H1 (cell line): ENCODE results near the gene GPRC5D. TPM values are rescaled to one million over a fixed set of nuclear protein-coding genes. Genes with fewer than 3 reads are reported as not detected.
A peak's percentile ranks its signal among the peaks of the same experiment; 100 is the strongest.

Experiments
- CTCF ChIA-PET: fragments of 300-600 bp; sonication (Branson Sonifier 250); formaldehyde crosslinking; loops from one replicate; lab custom pipeline; 2021; ENCODE audit not compliant: partially characterized antibody; lab: Charles Lee
- POLR2A ChIA-PET: fragments of 300-600 bp; sonication (Branson Sonifier 250); formaldehyde crosslinking; loops from one replicate; lab custom pipeline; 2021; ENCODE audit warnings: inconsistent platforms; ENCODE audit not compliant: partially characterized antibody; lab: Charles Lee
- DNase-seq, 2 experiments: peaks; one replicate each; pipeline versions ENCODE4 v3.0.0 to v3.0.0-alpha.2; 2010 to 2022; ENCODE audit warnings: low spot score in 2 of 2, low read depth in 1 of 2, mixed read lengths in 1 of 2
- FAIRE-seq: peaks from 2 replicates; lab custom pipeline; 2011; peaks lifted over from hg19 to GRCh38; lab: Jason Lieb, UNC
- H2AFZ ChIP-seq: 2 replicates; pipeline ENCODE4 v1.8.1; 2012; ENCODE audit warnings: low read length, inconsistent platforms
- H2AK5ac ChIP-seq: 2 replicates; pipeline ENCODE4 v1.6.1; 2013; ENCODE audit warnings: low read depth, low read length
- H2BK120ac ChIP-seq: replicated peaks from 2 replicates; pipeline ENCODE3; 2013; ENCODE audit warnings: low read depth, low read length, inconsistent platforms
- H2BK12ac ChIP-seq: 2 replicates; pipeline ENCODE4 v1.6.1; 2013; ENCODE audit warnings: low read depth, low read length
- H2BK15ac ChIP-seq: 2 replicates; pipeline ENCODE4 v1.6.1; 2013; ENCODE audit warnings: low read length
- H2BK20ac ChIP-seq: 2 replicates; pipeline ENCODE4 v1.6.1; 2013; ENCODE audit warnings: low read length
- H2BK5ac ChIP-seq: 2 replicates; pipeline ENCODE4 v1.6.1; 2013; ENCODE audit warnings: low read depth, low read length
- H3K14ac ChIP-seq: 2 replicates; pipeline ENCODE4 v1.6.1; 2013; ENCODE audit warnings: inconsistent platforms; ENCODE audit not compliant: insufficient read length
- H3K18ac ChIP-seq: 2 replicates; pipeline ENCODE4 v1.6.1; 2013; ENCODE audit warnings: low read length; ENCODE audit errors: extremely low read depth
- H3K23ac ChIP-seq: 2 replicates; pipeline ENCODE4 v1.6.1; 2013; ENCODE audit warnings: inconsistent platforms; ENCODE audit not compliant: insufficient read length
- H3K23me2 ChIP-seq: 2 replicates; pipeline ENCODE4 v1.6.1; 2013; ENCODE audit warnings: low read depth, low read length
- H3K27ac ChIP-seq: 2 replicates; pipeline ENCODE4 v1.6.1; 2011; ENCODE audit warnings: low read depth, low read length, inconsistent platforms
- H3K27me3 ChIP-seq, 4 experiments: replicated peaks in 1 of 4; 1 replicate in 1 of 4; 2 replicates in 3 of 4; pipeline versions ENCODE4 v1.6.1 to v1.8.1; 2011 to 2013; ENCODE audit warnings: low read length in 3 of 4, mild to moderate bottlenecking in 3 of 4, inconsistent platforms in 2 of 4, mixed read lengths in 2 of 4, moderate library complexity in 1 of 4; ENCODE audit not compliant: control insufficient read depth in 3 of 4, insufficient read depth in 3 of 4; ENCODE audit errors: extremely low read depth in 1 of 4
- H3K36me3 ChIP-seq, 4 experiments: 2 replicates each; pipeline versions ENCODE4 v1.6.1 to v1.8.1; 2011 to 2013; ENCODE audit warnings: mild to moderate bottlenecking in 4 of 4, low read length in 3 of 4, moderate library complexity in 2 of 4, control low read depth in 1 of 4, inconsistent platforms in 1 of 4; ENCODE audit not compliant: insufficient read depth in 4 of 4, control insufficient read depth in 2 of 4
- H3K4ac ChIP-seq: replicated peaks from 2 replicates; pipeline ENCODE3; 2013; ENCODE audit warnings: low read length, low read depth, mixed read lengths, inconsistent platforms; ENCODE audit not compliant: insufficient read length
- H3K4me1 ChIP-seq, 4 experiments: replicated peaks in 1 of 4; 1 replicate in 1 of 4; 2 replicates in 3 of 4; pipeline versions ENCODE4 v1.6.1 to v1.8.1; 2011 to 2013; ENCODE audit warnings: low read length in 3 of 4, inconsistent platforms in 2 of 4, mixed read lengths in 1 of 4; ENCODE audit not compliant: insufficient read depth in 4 of 4, control insufficient read depth in 3 of 4
- H3K4me2 ChIP-seq, 2 experiments: 2 replicates each; pipeline versions ENCODE4 v1.6.1 to v1.8.1; 2011 to 2013; ENCODE audit warnings: low read depth in 2 of 2, low read length in 2 of 2, control low read depth in 1 of 2, inconsistent platforms in 1 of 2, mild to moderate bottlenecking in 1 of 2; ENCODE audit not compliant: insufficient read depth in 1 of 2
- H3K4me3 ChIP-seq, 4 experiments: fragments of 200-600, 300-600 bp in 1 of 4; sonication (generic), shearing (Covaris generic), sonication (Bioruptor Twin) in 1 of 4; 2 replicates each; pipeline versions ENCODE4 v1.5.1 to v1.8.1; 2011 to 2016; ENCODE audit warnings: low read length in 4 of 4, low read depth in 3 of 4, control low read depth in 2 of 4, inconsistent platforms in 2 of 4, mild to moderate bottlenecking in 2 of 4, mixed read lengths in 1 of 4, moderate library complexity in 1 of 4; ENCODE audit not compliant: insufficient read depth in 2 of 4; ENCODE audit errors: extremely low read depth in 1 of 4
- H3K56ac ChIP-seq: replicated peaks from 2 replicates; pipeline ENCODE3; 2013; ENCODE audit warnings: low read depth, mild to moderate bottlenecking, mixed read lengths, low read length, inconsistent platforms; ENCODE audit not compliant: insufficient read length
- H3K79me1 ChIP-seq: 2 replicates; pipeline ENCODE4 v1.6.1; 2013; ENCODE audit warnings: low read depth, low read length, control low read depth
- H3K79me2 ChIP-seq, 2 experiments: 2 replicates each; pipeline versions ENCODE4 v1.6.1 to v1.8.1; 2012 to 2013; ENCODE audit warnings: low read length in 2 of 2, mild to moderate bottlenecking in 2 of 2, inconsistent platforms in 1 of 2; ENCODE audit not compliant: insufficient read depth in 2 of 2, control insufficient read depth in 1 of 2
- H3K9ac ChIP-seq, 4 experiments: replicated peaks in 1 of 4; 1 replicate in 1 of 4; 2 replicates in 3 of 4; pipeline versions ENCODE4 v1.6.1 to v1.8.1; 2011 to 2013; ENCODE audit warnings: low read depth in 3 of 4, low read length in 3 of 4, control low read depth in 2 of 4, mild to moderate bottlenecking in 2 of 4, moderate library complexity in 2 of 4, inconsistent platforms in 1 of 4; ENCODE audit errors: extremely low read depth in 1 of 4
- H3K9me3 ChIP-seq, 2 experiments: 2 replicates each; pipeline versions ENCODE4 v1.6.1 to v1.8.1; 2012 to 2013; ENCODE audit warnings: mild to moderate bottlenecking in 2 of 2, moderate library complexity in 2 of 2, control low read depth in 1 of 2, inconsistent platforms in 1 of 2, low read depth in 1 of 2, low read length in 1 of 2, mixed read lengths in 1 of 2; ENCODE audit not compliant: insufficient read depth in 2 of 2
- H4K20me1 ChIP-seq, 2 experiments: replicated peaks in 1 of 2; 2 replicates each; pipeline versions ENCODE3 to v1.8.1; 2011 to 2013; ENCODE audit warnings: inconsistent platforms in 2 of 2, low read length in 2 of 2, mild to moderate bottlenecking in 1 of 2; ENCODE audit not compliant: insufficient read depth in 2 of 2, control insufficient read depth in 1 of 2
- H4K5ac ChIP-seq: 2 replicates; pipeline ENCODE4 v1.6.1; 2013; ENCODE audit warnings: low read length, low read depth, mixed read lengths, inconsistent platforms; ENCODE audit not compliant: insufficient read length
- H4K8ac ChIP-seq: 2 replicates; pipeline ENCODE4 v1.8.0; 2013; ENCODE audit warnings: mild to moderate bottlenecking, moderate library complexity, low read length, inconsistent platforms; ENCODE audit not compliant: insufficient read depth; ENCODE audit errors: extremely low read depth
- H4K91ac ChIP-seq: replicated peaks from 2 replicates; pipeline ENCODE3; 2013; ENCODE audit warnings: low read length, mixed read lengths, inconsistent platforms; ENCODE audit not compliant: insufficient read length
- BACH1 ChIP-seq: IDR thresholded peaks from 2 replicates; pipeline ENCODE4 v1.6.1; 2012; ENCODE audit warnings: low read length, improper control_type of control experiment
- TEAD4 ChIP-seq: IDR thresholded peaks from 2 replicates; pipeline ENCODE4 v1.6.1; 2012; ENCODE audit warnings: low read depth, low read length, inconsistent platforms, mixed read lengths
- WGBS, 2 experiments: shearing (Covaris generic) in 1 of 2; methylation state at CpG; one replicate each; pipeline versions ENCODE4 v1.1.6 to v1.1.7; 2013 to 2015; ENCODE audit warnings: low lambda C conversion rate in 2 of 2, mixed read lengths in 2 of 2, inconsistent platforms in 1 of 2, low coverage in 1 of 2, missing lambda C conversion rate in 1 of 2; ENCODE audit not compliant: insufficient replicate concordance in 2 of 2, insufficient coverage in 1 of 2, insufficient read length in 1 of 2; ENCODE audit errors: extremely low coverage in 1 of 2, missing lambda C conversion rate in 1 of 2; 5-methylcytosine and 5-hydroxymethylcytosine counted together
- polyA plus RNA-seq, 7 experiments: library from polyadenylated mRNA; depleted of rRNA in 3 of 7; stranded (reverse) in 5 of 7; unstranded in 2 of 7; fragments of >200 nt in 5 of 7; fragments of 200-250 nt in 2 of 7; gene quantifications; 1 replicate in 5 of 7; 2 replicates in 1 of 7; 4 replicates in 1 of 7; pipeline versions ENCODE4 v1.2.1 to v1.2.3, GENCODE V29; 2011 to 2013; ENCODE audit warnings: missing spikeins in 2 of 7, mixed read lengths in 2 of 7
- total RNA-seq: library from RNA; stranded (reverse); fragmentation: NEBNext Ultra II Directional; extraction: Animal tissue kit (Norgen Biotek cat#: 25700); gene quantifications from 2 replicates; pipeline ENCODE4 v1.2.1, GENCODE V29; 2021

Gene GPRC5D
- total and polyA plus RNA-seq, 2 of the 8 experiments (the other 6 are each of a cell fraction or from before 2014, with no cell fraction given), result 0.45 TPM; not detected in 1

GRCh38 chr12:12992418-12993130 is 40.6 kb upstream of the GPRC5D start:
- Histone ChIP-seq H2AK5ac (no peak overlapping the region), H3K14ac (no peak overlapping the region), H2BK15ac (no peak overlapping the region), H3K18ac (no peak overlapping the region; the same call in 1 of the 2 replicates), H3K9ac (no peak overlapping the region), H4K5ac (no peak overlapping the region), H3K9me3 (no peaks in the 10 kb centered on the region), H3K4ac (no peak overlapping the region), H2BK20ac (no peak overlapping the region), H2AFZ (no peak overlapping the region), H2BK5ac (no peak overlapping the region), H3K4me2 (no peak overlapping the region), H3K36me3 (peaks cover 4 to 9% (median 7%) of the 10 kb centered on the region in 4 experiments; a peak in 4 of 8 replicates), H2BK120ac (no peak overlapping the region), H3K79me2 (peaks cover 0 to 24% of the 10 kb centered on the region in 2 experiments; a peak in 2 of 4 replicates), H3K79me1 (no peaks in the 10 kb centered on the region; the same call in 1 of the 2 replicates), H3K23ac (no peak overlapping the region), H3K4me3 (no peak overlapping the region), H2BK12ac (0 out of 2 replicates have a peak overlapping the region, but pooled peaks have one; percentile 29), H3K23me2 (no peaks in the 10 kb centered on the region), H3K27ac (no peak overlapping the region), H3K56ac (no peak overlapping the region), H4K91ac (no peak overlapping the region), H4K20me1 (peaks cover 2 to 3% of the 10 kb centered on the region in 2 experiments), H3K27me3 (no peaks in the 10 kb centered on the region), H3K4me1 (peaks cover 9 to 21% (median 17%) of the 10 kb centered on the region in 4 experiments; a peak in 4 of 7 replicates), H4K8ac (no peak overlapping the region)
- WGBS, 2 experiments, result 69% methylated on average over 8 of the region's 8 CpGs; no CpG with 5 or more reads in 1 of the 2 experiments
- ChIA-PET CTCF (interaction anchor here (1.6 kb wide), 1 partner anchor 76 kb away, joined by 6 read pairs; no protein-coding TSS in a partner anchor), POLR2A (no interaction called here)
- no peak for DNase-seq
- no peak for TF ChIP-seq TEAD4
- peak; percentile 88 for TF ChIP-seq BACH1
- FAIRE-seq, result no peak
